IPS-20b (cell line): Measurements from ENCODE around the gene PDCD10.

Experiments used
- H3K27ac ChIP-seq: one replicate; pipeline ENCODE4 v1.5.1; 2013; ENCODE audit warnings: low read length
- H3K27me3 ChIP-seq: 2 replicates; pipeline ENCODE4 v1.6.1; 2013; ENCODE audit warnings: mild to moderate bottlenecking, low read length, inconsistent platforms; ENCODE audit not compliant: insufficient read depth
- H3K36me3 ChIP-seq: 2 replicates; pipeline ENCODE4 v1.6.1; 2013; ENCODE audit warnings: low read depth, mild to moderate bottlenecking, inconsistent platforms, low read length, moderate library complexity; ENCODE audit not compliant: insufficient read depth
- H3K4me1 ChIP-seq: 2 replicates; pipeline ENCODE4 v1.6.1; 2013; ENCODE audit warnings: mild to moderate bottlenecking, control low read depth, inconsistent platforms, low read length, moderate library complexity; ENCODE audit not compliant: insufficient read depth
- H3K4me3 ChIP-seq: 2 replicates; pipeline ENCODE4 v1.5.1; 2013; ENCODE audit warnings: mild to moderate bottlenecking, low read length, inconsistent platforms
- H3K9ac ChIP-seq: 2 replicates; pipeline ENCODE4 v1.6.1; 2013; ENCODE audit warnings: low read depth, mild to moderate bottlenecking, inconsistent platforms, low read length, moderate library complexity
- H3K9me3 ChIP-seq: 2 replicates; pipeline ENCODE4 v1.6.1; 2013; ENCODE audit warnings: mild to moderate bottlenecking, low read depth, low read length, inconsistent platforms; ENCODE audit not compliant: insufficient read depth

PDCD10 gene

DNA sequence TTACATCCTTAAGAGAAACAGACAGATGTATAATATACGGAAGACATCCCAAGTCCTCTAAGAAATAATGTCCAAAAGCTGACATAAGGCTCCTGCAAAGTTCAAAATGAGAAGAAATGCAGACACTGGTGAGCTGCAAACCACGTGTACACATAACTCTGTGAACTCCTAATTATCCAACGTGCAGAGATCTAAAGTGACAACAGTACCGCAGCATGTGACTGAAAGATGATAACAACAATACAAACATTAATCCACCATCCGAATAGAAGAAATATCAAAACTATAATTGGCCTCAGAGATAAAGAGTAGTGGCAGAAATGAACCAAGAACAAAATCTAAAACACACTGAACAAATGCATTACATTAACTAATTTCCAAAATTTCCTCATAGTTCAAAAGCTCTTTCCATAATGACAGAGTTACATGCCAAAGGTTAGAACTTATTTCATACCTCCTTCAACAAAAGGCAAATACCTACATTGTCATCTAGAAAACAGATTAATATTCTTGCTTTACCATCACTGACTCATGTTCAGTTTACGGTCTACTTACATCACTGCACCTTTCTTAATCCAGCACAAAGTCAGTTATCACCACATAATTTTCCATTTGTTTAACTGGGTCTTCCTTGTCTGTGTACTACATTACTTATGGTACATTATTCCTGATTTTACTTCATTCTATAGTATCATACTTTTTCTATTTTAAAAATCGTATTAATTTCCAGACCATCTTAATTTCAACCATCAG, 2.2 kb downstream of the PDCD10 start:
- H3K9ac ChIP-seq: peak overlapping the region; percentile 92; the same call in 1 of the 2 replicates
- peaks cover 26% of the 10 kb centered on the region for H3K4me1 ChIP-seq
- no peak overlapping the region for H3K27ac ChIP-seq
- H3K4me3 ChIP-seq: peak overlapping the region; percentile 96
- H3K9me3 ChIP-seq: no peaks in the 10 kb centered on the region
- no peaks in the 10 kb centered on the region for H3K36me3 ChIP-seq
- 0 out of 2 replicates have a peak, but pooled peaks cover 4% of the 10 kb centered on the region for H3K27me3 ChIP-seq

DNA sequence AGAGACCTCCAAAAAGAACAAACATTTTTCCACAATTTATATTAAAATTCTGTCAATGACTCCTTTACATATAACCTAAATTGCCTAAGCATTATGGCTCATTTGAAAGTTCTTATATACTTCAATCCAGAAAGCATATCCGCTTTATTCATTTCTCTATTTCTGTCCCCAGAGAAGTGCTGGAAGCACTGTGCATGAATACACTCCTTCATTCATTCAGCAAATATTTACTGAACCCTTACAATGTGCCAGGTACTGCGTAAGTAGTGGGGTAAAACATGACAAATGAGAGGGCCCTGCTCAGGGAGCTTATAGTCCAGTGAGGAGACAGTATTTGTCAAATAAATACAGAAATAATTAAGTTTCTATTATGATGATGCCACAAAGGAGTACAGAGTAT, 3.3 kb downstream of the PDCD10 start:
- H3K27me3 ChIP-seq: 0 out of 2 replicates have a peak, but pooled peaks cover 2% of the 10 kb centered on the region
- no peak overlapping the region for H3K27ac ChIP-seq
- H3K9ac ChIP-seq: no peak overlapping the region
- no peak overlapping the region for H3K4me3 ChIP-seq
- H3K4me1 ChIP-seq: peaks cover 24% of the 10 kb centered on the region
- H3K36me3 ChIP-seq: no peaks in the 10 kb centered on the region
- H3K9me3 ChIP-seq: no peaks in the 10 kb centered on the region

DNA sequence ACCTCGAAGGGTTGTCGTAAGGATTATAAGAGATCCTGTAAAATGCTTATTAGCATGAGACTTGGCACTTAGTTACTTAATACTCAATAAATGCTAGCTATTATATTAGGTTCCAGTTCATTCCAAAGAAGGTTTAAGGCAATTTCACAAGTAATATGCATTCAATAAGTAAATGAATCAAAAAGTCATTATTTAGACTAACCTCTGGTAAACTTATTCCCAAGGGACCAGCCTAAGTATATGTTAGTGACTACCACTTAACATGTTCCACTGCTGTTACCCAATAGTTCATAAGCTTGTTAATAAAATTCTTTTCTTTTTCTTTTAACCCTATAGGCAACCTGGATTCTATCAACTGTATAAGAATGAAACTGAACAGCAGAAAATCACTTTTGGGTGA, 5.1 kb downstream of the PDCD10 start:
- H3K4me3 ChIP-seq: no peak overlapping the region
- no peak overlapping the region for H3K27ac ChIP-seq
- H3K36me3 ChIP-seq: no peaks in the 10 kb centered on the region
- peaks cover 23% of the 10 kb centered on the region for H3K4me1 ChIP-seq
- H3K9ac ChIP-seq: no peak overlapping the region; the same call in 1 of the 2 replicates
- no peaks in the 10 kb centered on the region for H3K27me3 ChIP-seq
- no peaks in the 10 kb centered on the region for H3K9me3 ChIP-seq

DNA sequence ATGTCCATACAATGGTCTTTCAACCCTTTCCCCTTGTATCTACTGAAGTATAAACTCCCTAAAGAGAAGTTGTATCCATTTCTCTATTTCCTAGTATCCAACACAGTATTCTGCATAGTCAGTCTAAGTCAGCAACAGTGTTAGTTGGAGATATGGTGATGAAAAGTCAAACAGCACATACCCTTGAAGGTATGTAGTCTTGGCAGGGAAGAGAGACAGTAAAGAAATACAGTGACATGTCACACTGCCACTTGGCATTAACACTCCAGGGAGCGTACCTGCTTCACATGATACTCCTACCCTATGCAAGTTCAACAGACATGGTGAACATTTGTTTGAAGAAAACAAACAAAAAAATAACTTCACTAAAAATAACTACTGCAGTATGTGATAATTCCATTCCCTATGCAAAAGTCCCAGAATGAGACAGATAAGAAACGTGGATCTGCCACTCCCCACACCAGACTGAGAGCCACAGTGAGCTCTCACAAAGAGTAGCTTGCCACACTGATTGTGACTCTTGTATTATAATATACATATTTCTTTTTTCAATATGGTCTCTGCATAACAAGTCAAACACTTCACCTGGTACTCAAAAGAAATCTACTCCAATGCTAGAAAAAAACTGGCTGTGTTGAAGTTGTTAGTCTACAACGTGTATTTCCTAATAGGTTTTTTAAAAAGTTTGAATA, 5.9 kb downstream of the PDCD10 start:
- no peaks in the 10 kb centered on the region for H3K27me3 ChIP-seq
- no peak overlapping the region for H3K9ac ChIP-seq
- H3K36me3 ChIP-seq: no peaks in the 10 kb centered on the region
- no peak overlapping the region for H3K27ac ChIP-seq
- H3K4me1 ChIP-seq: peaks cover 29% of the 10 kb centered on the region
- no peak overlapping the region for H3K4me3 ChIP-seq
- no peaks in the 10 kb centered on the region for H3K9me3 ChIP-seq

DNA sequence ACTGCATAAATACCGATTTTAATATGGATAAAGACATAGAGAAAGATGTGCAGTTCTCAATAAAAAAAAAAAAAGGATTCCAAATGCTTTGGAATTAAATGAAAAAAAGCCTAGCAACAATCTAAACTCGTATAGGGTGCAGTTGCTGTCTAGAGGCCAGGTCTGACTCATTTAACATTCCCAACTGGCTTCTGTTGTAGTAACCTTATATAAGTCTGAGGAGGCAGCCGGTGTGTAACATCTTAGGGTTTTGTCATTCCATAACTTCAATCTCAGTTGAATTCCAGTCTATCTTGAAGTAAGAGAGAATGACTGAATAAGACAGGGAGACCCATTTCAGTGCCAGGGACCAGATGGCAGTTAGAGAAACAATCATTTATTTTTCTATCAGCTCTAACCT, 6.5 kb downstream of the PDCD10 start:
- H3K4me1 ChIP-seq: peaks cover 32% of the 10 kb centered on the region
- no peaks in the 10 kb centered on the region for H3K36me3 ChIP-seq
- no peak overlapping the region for H3K4me3 ChIP-seq

DNA sequence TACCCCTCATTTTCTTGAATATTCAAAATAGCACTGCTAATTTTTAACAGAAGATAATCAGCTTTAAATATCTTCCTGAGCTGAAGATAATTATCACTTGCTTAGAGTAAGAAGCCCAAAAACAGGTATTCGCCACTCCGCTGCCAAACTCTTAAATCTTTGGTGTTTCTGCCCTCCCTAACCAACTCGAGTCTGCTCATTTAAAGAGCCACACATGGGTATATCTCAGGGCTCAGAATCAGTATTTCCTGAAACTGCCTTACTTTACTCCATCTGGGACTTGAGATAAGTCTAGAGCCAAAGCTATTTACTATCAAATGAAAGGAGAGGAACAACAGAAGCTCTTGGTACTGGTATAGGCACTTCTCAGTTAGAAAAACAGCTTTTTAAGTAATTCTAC, 10.8 kb downstream of the PDCD10 start:
- Histone ChIP-seq H3K4me3 (no peak overlapping the region), H3K9ac (no peak overlapping the region), H3K27me3 (no peaks in the 10 kb centered on the region), H3K27ac (no peak overlapping the region), H3K4me1 (peaks cover 21% of the 10 kb centered on the region), H3K36me3 (peaks cover 25% of the 10 kb centered on the region), H3K9me3 (no peaks in the 10 kb centered on the region; the same call in 1 of the 2 replicates)

More for the DNA sequence above, 6.5 kb downstream of the PDCD10 start:
- Histone ChIP-seq H3K9me3 (no peaks in the 10 kb centered on the region), H3K27ac (no peak overlapping the region), H3K27me3 (no peaks in the 10 kb centered on the region), H3K9ac (no peak overlapping the region)

DNA sequence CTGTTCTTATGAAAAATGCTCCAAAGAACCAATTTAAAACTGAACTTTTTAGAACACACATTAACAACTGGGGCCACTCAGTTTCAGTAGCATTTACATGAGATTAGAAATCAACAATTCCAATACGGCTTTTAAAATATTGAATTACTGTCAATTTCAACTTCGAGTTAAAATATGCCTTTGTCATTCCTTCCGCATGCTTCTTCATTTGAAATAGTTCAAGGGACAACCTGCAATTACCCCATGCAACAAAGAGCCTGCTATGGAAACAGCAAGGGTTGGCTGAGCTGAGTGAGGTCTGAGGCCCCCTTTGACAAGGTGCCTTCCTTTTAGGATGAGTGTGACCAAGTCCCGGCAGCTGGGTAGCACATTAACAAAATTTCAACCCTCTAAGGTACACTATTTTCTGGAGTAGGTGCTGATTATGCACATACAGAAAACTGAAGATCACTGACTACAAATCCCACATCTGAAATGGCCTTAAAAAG, 11.6 kb downstream of the PDCD10 start:
- no peak overlapping the region for H3K9ac ChIP-seq
- no peak overlapping the region for H3K4me3 ChIP-seq
- H3K9me3 ChIP-seq: no peaks in the 10 kb centered on the region; the same call in 1 of the 2 replicates
- no peak overlapping the region for H3K27ac ChIP-seq
- H3K36me3 ChIP-seq: peaks cover 33% of the 10 kb centered on the region
- H3K4me1 ChIP-seq: peaks cover 17% of the 10 kb centered on the region; the same call in 1 of the 2 replicates
- no peaks in the 10 kb centered on the region for H3K27me3 ChIP-seq

DNA sequence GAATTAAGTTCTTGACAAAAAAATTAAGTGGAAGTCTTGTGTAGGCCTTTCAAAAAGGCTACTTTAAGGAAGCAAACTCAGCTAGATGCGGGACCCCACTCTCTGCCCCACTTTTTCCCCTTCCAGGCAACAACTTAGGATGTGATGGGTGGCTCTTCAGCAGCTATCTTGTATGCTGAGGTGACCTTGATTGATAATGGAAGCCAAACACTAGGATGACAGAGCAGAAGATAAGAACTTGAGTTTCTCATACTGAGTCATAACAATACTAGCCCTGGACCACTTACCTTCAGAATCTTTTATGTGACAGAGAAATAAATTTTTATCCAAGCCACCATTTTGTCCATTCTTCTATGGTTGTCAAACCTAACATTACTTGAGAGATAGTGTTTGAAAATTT, 16.1 kb downstream of the PDCD10 start:
- Histone ChIP-seq H3K27ac (no peak overlapping the region), H3K9ac (no peak overlapping the region), H3K4me3 (no peak overlapping the region), H3K27me3 (no peaks in the 10 kb centered on the region), H3K9me3 (no peaks in the 10 kb centered on the region; the same call in 1 of the 2 replicates), H3K4me1 (peaks cover 9% of the 10 kb centered on the region; the same call in 1 of the 2 replicates), H3K36me3 (peaks cover 50% of the 10 kb centered on the region)

DNA sequence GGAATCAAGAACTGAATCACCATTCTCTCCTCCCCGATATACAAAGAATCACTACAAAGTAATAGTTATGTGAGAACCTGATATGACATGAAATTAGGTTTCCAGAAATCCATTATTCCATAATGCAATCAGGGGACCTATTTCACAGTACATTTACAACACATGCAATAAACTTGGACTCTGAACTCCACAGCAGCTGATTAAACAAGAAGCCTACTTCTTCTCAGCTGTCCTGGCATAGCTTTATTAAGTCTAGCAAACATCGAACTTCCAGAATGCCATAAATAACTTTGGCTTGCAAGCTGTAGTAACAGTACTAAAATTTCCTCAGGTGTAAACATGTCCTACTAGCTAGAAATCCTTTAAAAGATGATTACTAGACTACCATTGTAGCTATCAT, 17.8 kb downstream of the PDCD10 start:
- H3K27me3 ChIP-seq: no peaks in the 10 kb centered on the region
- H3K9me3 ChIP-seq: no peaks in the 10 kb centered on the region; the same call in 1 of the 2 replicates
- H3K4me3 ChIP-seq: no peak overlapping the region
- no peak overlapping the region for H3K9ac ChIP-seq
- H3K4me1 ChIP-seq: 0 out of 2 replicates have a peak, but pooled peaks cover 4% of the 10 kb centered on the region
- peaks cover 50% of the 10 kb centered on the region for H3K36me3 ChIP-seq
- no peak overlapping the region for H3K27ac ChIP-seq

DNA sequence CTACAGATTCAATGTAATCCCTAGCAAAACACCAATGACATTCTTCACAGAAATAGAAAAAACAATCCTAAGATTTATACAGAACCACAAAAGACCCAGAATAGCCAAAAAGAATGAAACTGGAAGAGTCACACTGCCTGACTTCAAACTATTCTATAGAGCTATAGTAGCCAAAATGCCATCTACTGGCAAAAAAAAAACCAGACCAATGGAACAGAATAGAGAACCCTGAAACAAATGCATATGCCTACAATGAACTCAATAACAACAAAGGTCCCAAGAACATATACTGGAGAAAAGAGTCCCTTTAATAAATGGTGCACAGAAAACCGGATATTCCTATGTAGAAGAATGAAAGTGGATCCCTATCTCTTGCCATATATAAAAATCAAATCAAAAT, 19.8 kb downstream of the PDCD10 start:
- peaks cover 46% of the 10 kb centered on the region for H3K36me3 ChIP-seq

DNA sequence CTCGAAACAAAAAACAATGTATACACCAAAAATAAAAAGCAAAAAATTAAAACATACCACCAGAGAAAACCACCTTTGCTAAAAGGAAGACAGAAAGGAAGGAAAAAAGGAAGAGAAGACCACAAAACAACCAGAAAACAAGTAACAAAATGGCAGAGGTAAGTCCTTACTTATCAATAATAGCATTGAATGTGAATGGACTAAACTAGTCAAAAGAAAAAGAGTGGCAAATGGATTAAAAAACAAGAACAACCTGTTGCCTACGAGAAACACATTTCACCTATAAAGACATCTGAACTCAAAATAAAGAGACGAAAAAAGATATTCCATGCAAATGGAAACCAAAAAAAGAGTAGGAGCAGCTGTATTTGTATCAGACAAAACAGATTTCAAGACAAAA, 22.2 kb downstream of the PDCD10 start:
- no peak overlapping the region for H3K4me3 ChIP-seq
- no peaks in the 10 kb centered on the region for H3K9me3 ChIP-seq
- H3K4me1 ChIP-seq: no peaks in the 10 kb centered on the region
- H3K27ac ChIP-seq: no peak overlapping the region
- H3K27me3 ChIP-seq: no peaks in the 10 kb centered on the region
- no peak overlapping the region for H3K9ac ChIP-seq
- H3K36me3 ChIP-seq: peaks cover 42% of the 10 kb centered on the region

More for the DNA sequence above, 19.8 kb downstream of the PDCD10 start:
- no peak overlapping the region for H3K9ac ChIP-seq
- H3K27me3 ChIP-seq: no peaks in the 10 kb centered on the region
- no peak overlapping the region for H3K27ac ChIP-seq
- no peaks in the 10 kb centered on the region for H3K4me1 ChIP-seq
- no peaks in the 10 kb centered on the region for H3K9me3 ChIP-seq
- no peak overlapping the region for H3K4me3 ChIP-seq

DNA sequence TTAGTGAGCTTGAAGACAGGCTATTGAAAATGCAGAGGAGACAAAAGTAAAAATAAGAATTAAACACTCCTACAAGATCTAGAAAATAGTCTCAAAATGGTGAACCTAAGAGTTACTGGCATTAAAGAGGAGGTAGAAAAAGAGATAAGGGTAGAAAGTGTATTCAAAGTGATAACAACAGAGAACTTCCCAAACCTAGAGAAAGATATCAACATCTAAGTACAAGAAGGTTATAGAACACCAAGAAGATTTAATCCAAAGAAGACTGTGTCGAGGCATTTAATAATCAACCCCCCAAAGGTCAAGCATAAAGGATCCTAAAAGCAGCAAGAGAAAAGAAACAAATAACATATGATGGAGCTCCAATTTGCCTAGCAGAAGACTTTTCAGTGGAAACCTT, 23.3 kb downstream of the PDCD10 start:
- Histone ChIP-seq H3K9ac (no peak overlapping the region), H3K27ac (no peak overlapping the region)

More for the DNA sequence above, 23.3 kb downstream of the PDCD10 start:
- Histone ChIP-seq H3K4me3 (no peak overlapping the region), H3K36me3 (peaks cover 40% of the 10 kb centered on the region), H3K9me3 (no peaks in the 10 kb centered on the region), H3K27me3 (no peaks in the 10 kb centered on the region), H3K4me1 (no peaks in the 10 kb centered on the region)
